Mesenchymal stem cell (in vitro differentiated cells and primary cell): ENCODE results near the gene GALNT13.

Source experiments
- DNase-seq: peaks from one replicate; pipeline ENCODE4 v3.0.0-alpha.2; 2013
- H2AFZ ChIP-seq: one replicate; pipeline ENCODE4 v1.6.1; 2013; ENCODE audit warnings: low read depth, mild to moderate bottlenecking, control low read depth, inconsistent platforms, low read length, moderate library complexity
- H2AK5ac ChIP-seq: 2 replicates; pipeline ENCODE4 v1.6.1; 2013; ENCODE audit warnings: low read length, moderate library complexity, mild to moderate bottlenecking, inconsistent platforms; ENCODE audit not compliant: severe bottlenecking
- H2BK120ac ChIP-seq: one replicate; pipeline ENCODE4 v1.6.1; 2013; ENCODE audit warnings: low read depth, mild to moderate bottlenecking, inconsistent platforms, low read length, moderate library complexity
- H2BK12ac ChIP-seq, 2 experiments: one replicate each; pipeline ENCODE4 v1.6.1; 2013; ENCODE audit warnings: inconsistent platforms in 2 of 2, low read length in 2 of 2, mild to moderate bottlenecking in 2 of 2, moderate library complexity in 2 of 2, control low read depth in 1 of 2
- H2BK15ac ChIP-seq: one replicate; pipeline ENCODE4 v1.6.1; 2013; ENCODE audit warnings: mild to moderate bottlenecking, low read depth, inconsistent platforms; ENCODE audit not compliant: poor library complexity, severe bottlenecking
- H2BK5ac ChIP-seq: 2 replicates; pipeline ENCODE4 v1.6.1; 2013; ENCODE audit warnings: low read depth, mild to moderate bottlenecking, low read length, control low read depth, inconsistent platforms; ENCODE audit not compliant: poor library complexity, severe bottlenecking
- H3K14ac ChIP-seq, 2 experiments: one replicate each; pipeline ENCODE4 v1.6.1; 2013; ENCODE audit warnings: inconsistent platforms in 2 of 2, low read length in 2 of 2, control low read depth in 1 of 2, mild to moderate bottlenecking in 1 of 2, moderate library complexity in 1 of 2
- H3K18ac ChIP-seq, 2 experiments: one replicate each; pipeline ENCODE4 v1.6.1; 2013; ENCODE audit warnings: inconsistent platforms in 2 of 2, low read length in 2 of 2, control low read depth in 1 of 2, low read depth in 1 of 2, mild to moderate bottlenecking in 1 of 2
- H3K23ac ChIP-seq, 2 experiments: one replicate each; pipeline ENCODE4 v1.6.1; 2013; ENCODE audit warnings: inconsistent platforms in 2 of 2, low read length in 2 of 2, mild to moderate bottlenecking in 2 of 2, moderate library complexity in 2 of 2, control low read depth in 1 of 2
- H3K27ac ChIP-seq: 2 replicates; pipeline ENCODE4 v1.5.1; 2013; ENCODE audit warnings: mild to moderate bottlenecking, moderate library complexity, low read length, control low read depth, inconsistent platforms; ENCODE audit not compliant: poor library complexity, severe bottlenecking
- H3K27me3 ChIP-seq, 2 experiments: 2 replicates each; pipeline versions ENCODE4 v1.6.1 to v1.7.0; 2013; ENCODE audit warnings: low read length in 2 of 2, mild to moderate bottlenecking in 2 of 2, moderate library complexity in 2 of 2, control low read depth in 1 of 2, inconsistent platforms in 1 of 2; ENCODE audit not compliant: control insufficient read depth in 1 of 2, insufficient read depth in 1 of 2
- H3K36me3 ChIP-seq, 2 experiments: 2 replicates each; pipeline versions ENCODE4 v1.6.1 to v1.7.0; 2013; ENCODE audit warnings: low read length in 2 of 2, control low read depth in 1 of 2, inconsistent platforms in 1 of 2, low read depth in 1 of 2, mild to moderate bottlenecking in 1 of 2; ENCODE audit not compliant: insufficient read depth in 2 of 2, control insufficient read depth in 1 of 2
- H3K4ac ChIP-seq, 2 experiments: one replicate each; pipeline ENCODE4 v1.6.1; 2013; ENCODE audit warnings: inconsistent platforms in 2 of 2, low read length in 2 of 2, mild to moderate bottlenecking in 2 of 2, moderate library complexity in 2 of 2, control low read depth in 1 of 2, low read depth in 1 of 2
- H3K4me1 ChIP-seq: 2 replicates; pipeline ENCODE4 v1.6.1; 2013; ENCODE audit warnings: low read depth, low read length, control low read depth; ENCODE audit not compliant: control insufficient read depth, insufficient read depth
- H3K4me2 ChIP-seq: 2 replicates; pipeline ENCODE4 v1.6.1; 2013; ENCODE audit warnings: low read length, mild to moderate bottlenecking, inconsistent platforms; ENCODE audit not compliant: poor library complexity, severe bottlenecking
- H3K4me3 ChIP-seq, 2 experiments: 2 replicates each; pipeline versions ENCODE4 v1.5.1 to v1.7.0; 2013; ENCODE audit warnings: low read length in 2 of 2, mild to moderate bottlenecking in 2 of 2, control low read depth in 1 of 2, low read depth in 1 of 2; ENCODE audit not compliant: insufficient read depth in 1 of 2
- H3K79me1 ChIP-seq: replicated peaks from 2 replicates; pipeline ENCODE4 v1.6.1; 2013; ENCODE audit warnings: mild to moderate bottlenecking, control low read depth, low read length, inconsistent platforms; ENCODE audit not compliant: poor library complexity, severe bottlenecking
- H3K9ac ChIP-seq: 2 replicates; pipeline ENCODE4 v1.7.0; 2013; ENCODE audit warnings: mild to moderate bottlenecking, low read length, moderate library complexity
- H3K9me3 ChIP-seq: 2 replicates; pipeline ENCODE4 v1.7.0; 2013; ENCODE audit warnings: mild to moderate bottlenecking, low read length; ENCODE audit not compliant: control insufficient read depth
- H4K8ac ChIP-seq: one replicate; pipeline ENCODE4 v1.6.1; 2013; ENCODE audit warnings: inconsistent platforms, mild to moderate bottlenecking, low read length, moderate library complexity
- H4K91ac ChIP-seq: one replicate; pipeline ENCODE4 v1.6.1; 2013; ENCODE audit warnings: mild to moderate bottlenecking, low read length, inconsistent platforms
- whole genome bisulfite sequencing: methylation state at CpG from one replicate; pipeline ENCODE4 v1.1.7; 2013; ENCODE audit warnings: mixed read lengths; 5-methylcytosine and 5-hydroxymethylcytosine counted together

GALNT13 gene

GRCh38 chr2:154170400-154170799 is 298.7 kb downstream of the GALNT13 start:
- Histone ChIP-seq H3K36me3 (no peaks in the 10 kb centered on the region), H3K4me1 (no peaks in the 10 kb centered on the region), H2BK120ac (no peak overlapping the region), H3K79me1 (no peaks in the 10 kb centered on the region), H2AK5ac (no peak overlapping the region), H2BK5ac (no peak overlapping the region), H2BK12ac (no peak overlapping the region), H3K4me2 (no peak overlapping the region), H3K14ac (no peak overlapping the region), H3K27ac (no peak overlapping the region), H4K8ac (no peak overlapping the region), H2BK15ac (no peak overlapping the region), H2AFZ (no peak overlapping the region), H3K27me3 (no peaks in the 10 kb centered on the region), H3K4ac (no peak overlapping the region), H3K9ac (no peak overlapping the region), H3K18ac (no peak overlapping the region), H4K91ac (no peak overlapping the region), H3K4me3 (no peak overlapping the region), H3K9me3 (no peaks in the 10 kb centered on the region), H3K23ac (no peak overlapping the region)
- no CpG with 5 or more reads among the region's 1 CpG for WGBS
- DNase-seq: no peak

- Histone ChIP-seq H3K79me1 (no peaks in the 10 kb centered on the region), H3K27ac (no peak overlapping the region), H2BK15ac (no peak overlapping the region), H3K27me3 (no peaks in the 10 kb centered on the region), H3K4ac (no peak overlapping the region), H3K36me3 (no peaks in the 10 kb centered on the region), H3K4me3 (no peak overlapping the region), H2BK120ac (no peak overlapping the region), H3K4me2 (no peak overlapping the region), H3K14ac (no peak overlapping the region), H3K9me3 (no peaks in the 10 kb centered on the region), H3K23ac (no peak overlapping the region), H2BK5ac (no peak overlapping the region), H3K9ac (no peak overlapping the region), H4K91ac (no peak overlapping the region), H3K4me1 (no peaks in the 10 kb centered on the region), H2BK12ac (no peak overlapping the region), H4K8ac (no peak overlapping the region), H2AFZ (no peak overlapping the region), H3K18ac (no peak overlapping the region), H2AK5ac (no peak overlapping the region)
- DNase-seq: no peak
- no CpG with 5 or more reads among the region's 2 CpGs for WGBS
Observed at GRCh38 chr2:154173164-154173563, 301.4 kb downstream of the GALNT13 start.

DNA sequence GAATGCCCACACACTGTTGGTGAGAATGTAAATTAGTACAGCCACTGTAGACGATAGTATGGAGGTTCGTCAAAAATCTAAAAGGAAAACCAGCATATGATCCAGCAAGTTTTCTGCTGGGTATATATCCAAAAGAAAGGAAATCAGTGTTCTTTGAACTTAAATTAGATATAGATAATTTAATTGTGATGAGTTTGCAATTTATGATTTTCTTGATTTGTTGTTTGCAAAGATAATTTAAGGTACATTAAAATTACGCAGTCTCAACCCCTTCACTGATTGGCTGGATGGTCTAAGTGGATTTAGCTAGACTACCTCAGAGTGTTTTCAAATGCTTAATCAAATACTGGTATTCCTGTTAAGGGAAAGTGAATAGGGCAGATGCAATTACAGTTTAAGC is 302.2 kb downstream of the GALNT13 start:
- Histone ChIP-seq H3K79me1 (no peaks in the 10 kb centered on the region), H4K8ac (no peak overlapping the region), H3K9ac (no peak overlapping the region), H3K4me1 (no peaks in the 10 kb centered on the region), H2AK5ac (no peak overlapping the region), H4K91ac (no peak overlapping the region), H3K27me3 (no peaks in the 10 kb centered on the region), H2BK15ac (no peak overlapping the region), H3K27ac (no peak overlapping the region), H3K18ac (no peak overlapping the region), H3K23ac (no peak overlapping the region), H3K4me3 (no peak overlapping the region), H3K14ac (no peak overlapping the region), H2BK120ac (no peak overlapping the region), H3K4me2 (no peak overlapping the region), H2BK12ac (no peak overlapping the region), H2BK5ac (no peak overlapping the region), H2AFZ (no peak overlapping the region), H3K36me3 (no peaks in the 10 kb centered on the region), H3K4ac (no peak overlapping the region), H3K9me3 (no peaks in the 10 kb centered on the region)
- 95% methylated on average over 3 of the region's 3 CpGs for WGBS
- no peak for DNase-seq

DNA sequence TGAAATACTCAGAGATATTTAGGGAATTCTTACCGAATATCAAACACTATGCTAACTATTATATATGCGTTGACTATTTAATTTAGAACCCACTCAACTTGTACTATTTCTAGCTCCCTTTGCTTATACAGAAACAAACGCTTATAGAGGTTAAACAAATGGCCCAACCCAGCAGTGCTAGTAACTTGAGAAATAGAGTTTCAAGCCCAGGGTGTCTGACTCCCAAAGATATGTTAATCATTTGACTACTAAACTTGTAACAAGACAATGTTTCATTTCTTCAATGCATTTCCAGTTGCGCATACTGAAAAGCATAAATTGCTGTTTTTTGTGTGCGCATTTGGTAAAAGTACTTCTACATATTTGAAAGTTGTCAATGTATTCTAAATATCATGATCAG is 310.3 kb downstream of the GALNT13 start:
- Histone ChIP-seq H3K18ac (no peak overlapping the region), H4K91ac (no peak overlapping the region), H3K27ac (no peak overlapping the region), H4K8ac (no peak overlapping the region), H3K4me2 (no peak overlapping the region), H2AK5ac (no peak overlapping the region), H3K14ac (no peak overlapping the region), H2BK12ac (no peak overlapping the region), H3K4ac (no peak overlapping the region), H2BK120ac (no peak overlapping the region), H2AFZ (no peak overlapping the region), H3K23ac (no peak overlapping the region), H3K4me3 (no peak overlapping the region), H2BK15ac (no peak overlapping the region), H3K9ac (no peak overlapping the region), H3K36me3 (no peaks in the 10 kb centered on the region), H3K4me1 (no peaks in the 10 kb centered on the region), H3K9me3 (peaks cover 42% of the 10 kb centered on the region), H3K79me1 (no peaks in the 10 kb centered on the region), H2BK5ac (no peak overlapping the region), H3K27me3 (no peaks in the 10 kb centered on the region)
- WGBS: 80% methylated on average over 3 of the region's 5 CpGs
- no peak for DNase-seq
